IPS-11a (cell line): ENCODE results near the gene TMCO5A.

Experiments
- H3K4me3 ChIP-seq: one replicate; pipeline ENCODE4 v1.5.1; 2013; ENCODE audit warnings: low read depth, low read length, control low read depth

TMCO5A gene

DNA sequence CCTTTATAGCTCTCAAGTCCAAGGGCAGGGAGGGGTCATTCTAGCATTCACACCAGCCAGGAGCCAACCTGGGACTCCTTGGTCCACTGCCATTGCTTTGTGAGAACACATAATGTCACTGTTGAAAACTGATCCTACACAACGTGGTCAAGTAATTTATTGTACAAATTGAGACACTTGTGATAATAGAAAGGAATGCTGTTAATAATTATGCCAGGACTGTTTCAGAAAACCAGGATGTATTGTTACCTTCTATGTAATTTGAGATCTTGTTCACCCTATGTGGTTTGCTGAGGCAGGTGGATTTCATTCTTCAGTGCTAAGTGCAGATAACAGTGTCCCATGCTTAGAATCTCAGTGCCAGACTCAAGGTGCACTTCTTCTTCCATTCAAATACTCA is 33.3 kb downstream of the TMCO5A start:
- no peak overlapping the region for H3K4me3 ChIP-seq

DNA sequence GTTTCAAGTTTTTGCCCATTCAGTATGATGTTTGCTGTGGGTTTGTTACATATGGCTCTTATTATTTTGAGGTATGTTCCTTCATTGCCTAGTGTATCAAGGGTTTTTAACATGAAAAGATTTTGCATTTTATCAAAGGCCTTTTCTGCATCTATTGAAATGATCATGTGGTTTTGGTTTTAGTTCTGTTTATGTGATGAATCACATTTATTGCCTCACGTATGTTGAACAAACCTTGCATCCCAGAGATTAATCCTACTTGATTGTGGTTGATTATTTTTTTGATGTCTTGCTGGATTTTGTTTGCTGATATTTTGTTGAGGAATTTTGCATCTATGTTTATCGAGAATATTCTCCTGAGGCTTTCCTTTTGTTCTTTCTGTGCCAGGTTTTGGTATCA is 39.4 kb downstream of the TMCO5A start:
- H3K4me3 ChIP-seq: no peak overlapping the region

DNA sequence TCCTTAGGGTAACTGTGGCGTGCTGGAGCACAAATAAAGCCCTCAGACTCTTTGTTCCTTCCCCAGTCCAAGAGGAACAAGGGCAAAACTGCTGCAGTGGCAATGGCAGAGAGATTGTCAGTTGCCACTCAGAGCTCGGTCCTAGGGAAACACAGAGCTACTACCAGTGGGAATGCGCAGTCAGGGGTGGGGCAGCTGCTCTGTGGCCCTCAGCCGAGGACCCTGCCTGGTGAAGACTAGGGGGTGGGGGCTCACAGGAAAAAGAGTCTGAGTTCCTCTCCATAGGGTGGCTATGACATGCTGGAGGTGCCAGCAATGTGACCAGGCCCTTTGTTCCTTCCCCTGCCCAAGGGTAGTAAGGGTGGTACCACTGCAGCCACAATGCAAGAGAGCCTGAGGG is 43.8 kb downstream of the TMCO5A start:
- H3K4me3 ChIP-seq: no peak overlapping the region

DNA sequence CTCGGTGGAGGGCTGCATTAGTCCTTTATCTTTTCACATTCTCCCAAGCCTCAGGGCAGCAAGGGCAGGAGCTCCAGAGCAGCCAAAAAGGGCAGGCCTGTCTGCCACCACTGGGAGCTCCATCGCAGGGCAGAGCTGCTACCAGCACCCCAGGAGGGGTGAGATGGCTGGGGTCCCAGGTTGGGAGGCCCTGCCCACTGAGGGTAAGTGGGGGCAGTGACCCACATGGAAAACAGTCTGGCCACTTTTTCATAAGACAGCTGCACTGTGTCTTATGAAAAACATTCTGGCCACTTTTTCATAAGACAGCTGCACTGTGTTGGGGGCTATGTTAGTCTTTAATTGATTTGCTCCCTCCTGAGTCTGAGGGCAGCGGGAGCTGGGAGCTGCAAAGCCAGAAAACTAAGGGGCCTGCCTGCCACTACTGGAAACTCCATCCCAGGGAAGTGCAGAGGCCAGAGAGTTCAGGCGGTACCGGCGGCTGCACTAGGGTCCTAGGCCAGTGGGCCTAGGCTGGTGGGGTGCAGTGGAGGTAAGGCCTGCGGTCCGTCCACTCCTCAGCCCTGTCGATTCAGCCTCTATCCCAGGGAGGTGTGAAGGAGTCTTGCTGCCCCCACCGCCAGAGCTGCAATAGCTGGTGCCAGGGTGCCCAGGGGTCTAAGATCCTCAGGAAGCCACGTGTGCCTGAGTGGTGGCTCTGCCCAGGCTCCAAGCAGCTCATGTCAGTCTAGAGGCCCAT is 45.4 kb downstream of the TMCO5A start:
- no peak overlapping the region for H3K4me3 ChIP-seq

DNA sequence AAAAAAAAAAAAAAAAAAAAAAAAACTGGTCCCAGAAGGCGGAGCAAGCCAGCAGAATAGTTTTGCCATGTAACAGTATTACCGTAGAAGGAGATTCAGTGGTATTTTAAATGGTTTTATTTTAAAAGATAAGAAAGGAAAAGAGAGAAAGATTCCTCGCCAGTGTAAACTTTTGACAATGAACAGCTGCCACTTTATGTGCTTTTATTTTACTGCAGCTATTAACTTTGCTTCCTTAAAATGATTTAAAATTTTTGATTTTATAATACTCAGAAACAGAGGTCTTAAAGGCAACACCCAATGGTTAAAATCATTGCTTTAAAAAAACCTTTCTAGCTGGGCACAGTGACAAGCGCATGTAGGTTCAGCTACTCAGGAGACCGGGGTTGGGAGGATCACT is 46.8 kb downstream of the TMCO5A start:
- H3K4me3 ChIP-seq: no peak overlapping the region

DNA sequence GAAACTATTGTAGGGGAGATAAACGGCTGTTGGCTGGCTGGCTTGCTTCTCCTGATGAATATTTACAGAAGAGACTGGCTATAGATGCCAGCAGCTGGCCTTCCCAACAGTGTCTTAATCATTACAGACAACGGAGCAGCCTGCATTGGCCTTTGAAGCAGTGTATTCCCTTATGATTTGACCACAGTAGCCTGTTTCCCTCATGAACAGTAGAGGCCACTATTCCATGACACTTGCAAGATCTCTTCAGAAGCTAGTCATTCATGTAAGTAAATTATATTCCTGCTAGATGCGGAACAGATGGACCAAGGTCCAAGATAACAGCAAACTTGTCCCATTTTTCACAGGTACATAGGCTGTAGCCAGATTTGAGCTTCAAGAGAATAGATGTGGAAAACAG is 47.3 kb downstream of the TMCO5A start:
- H3K4me3 ChIP-seq: no peak overlapping the region

DNA sequence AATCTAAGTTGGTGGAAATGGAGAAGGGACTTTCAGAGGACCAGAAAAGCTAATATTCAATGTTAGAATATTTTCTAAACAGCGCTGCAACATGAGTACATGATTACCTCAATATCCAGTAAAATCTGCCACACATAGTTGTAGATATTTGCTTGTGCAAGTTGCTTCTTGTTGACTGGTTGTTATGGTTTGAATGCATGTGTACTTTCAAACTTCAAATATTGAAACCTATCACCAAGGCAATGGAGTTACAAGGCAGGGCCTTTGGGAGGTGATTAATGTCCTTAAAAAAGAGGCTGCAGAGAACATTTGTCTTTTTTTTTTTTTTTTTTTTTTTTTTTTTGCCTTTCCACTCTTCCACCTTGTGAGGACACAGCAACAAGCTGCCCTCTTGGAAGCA is 49.9 kb downstream of the TMCO5A start:
- H3K4me3 ChIP-seq: no peak overlapping the region

DNA sequence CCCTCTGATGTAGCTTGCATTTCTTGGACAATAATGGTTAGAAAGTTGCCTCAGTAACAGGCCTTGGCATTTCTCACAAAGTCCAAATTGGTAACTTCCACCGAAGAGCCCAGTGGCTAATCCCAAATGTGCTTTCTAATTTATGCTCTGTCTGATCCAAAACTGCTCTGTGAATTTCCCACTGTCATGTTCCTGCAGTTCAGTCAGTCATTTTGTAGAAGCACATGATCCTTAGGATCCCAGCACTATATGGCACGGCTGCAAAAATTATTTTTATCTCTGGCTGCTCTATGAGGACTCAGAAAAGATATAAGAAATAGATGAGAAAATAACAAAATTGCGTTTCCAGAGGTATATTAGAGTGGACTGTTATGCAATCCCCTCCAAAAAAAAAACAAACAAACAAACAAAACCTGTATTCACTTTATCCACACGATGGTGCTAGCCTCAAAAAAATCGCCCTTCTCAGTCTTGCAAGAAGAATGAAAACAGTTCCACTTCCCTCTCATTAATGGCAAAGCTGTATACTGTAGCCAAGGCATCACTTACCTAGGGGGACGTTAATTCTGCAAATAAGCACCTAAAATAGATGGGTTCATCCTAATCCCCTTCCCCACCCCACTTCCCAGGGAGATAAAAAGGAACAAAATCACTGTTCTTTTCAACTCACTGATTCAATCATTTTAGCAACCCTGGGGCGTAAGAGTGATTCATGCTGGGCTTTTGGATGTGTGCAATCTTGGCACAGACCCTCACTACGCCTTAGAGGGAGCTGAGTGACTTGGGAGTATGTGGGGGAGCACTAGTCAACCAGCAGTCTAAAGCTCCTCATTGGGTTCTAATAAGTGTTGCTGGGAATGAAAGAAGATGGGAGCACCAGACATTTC is 61.3 kb downstream of the TMCO5A start:
- H3K4me3 ChIP-seq: no peak overlapping the region
